Keratinocyte (primary cell): ENCODE measurements around the gene SPA17. TPM values are rescaled to one million over a fixed set of nuclear protein-coding genes. Genes with fewer than 3 reads are reported as not detected.

Experiments used
- DNase-seq: peaks from one replicate; pipeline ENCODE4 v3.0.0-alpha.2; 2011; ENCODE audit warnings: low read depth, missing footprints, low spot score
- FAIRE-seq: peaks from 2 replicates; lab custom pipeline; 2011; peaks lifted over from hg19 to GRCh38; lab: Jason Lieb, UNC
- H2AFZ ChIP-seq: 2 replicates; pipeline ENCODE4 v1.6.0; 2012; ENCODE audit warnings: low read length, control low read depth, inconsistent platforms; ENCODE audit not compliant: control insufficient read depth
- H3K27ac ChIP-seq: 2 replicates; pipeline ENCODE4 v1.5.1; 2011; ENCODE audit warnings: low read length; ENCODE audit not compliant: control insufficient read depth, insufficient read depth
- H3K27me3 ChIP-seq: 3 replicates; pipeline ENCODE4 v1.6.0; 2011; ENCODE audit warnings: low read length; ENCODE audit not compliant: control insufficient read depth, insufficient read depth; ENCODE audit errors: extremely low read depth
- H3K36me3 ChIP-seq, 2 experiments: 2 replicates in 1 of 2; 3 replicates in 1 of 2; pipeline ENCODE4 v1.5.1; 2011; ENCODE audit warnings: low read length in 2 of 2, mild to moderate bottlenecking in 1 of 2; ENCODE audit not compliant: control insufficient read depth in 2 of 2, insufficient read depth in 2 of 2; ENCODE audit errors: extremely low read depth in 1 of 2
- H3K4me1 ChIP-seq: 3 replicates; pipeline ENCODE4 v1.5.1; 2011; ENCODE audit warnings: low read length; ENCODE audit not compliant: control insufficient read depth, insufficient read depth; ENCODE audit errors: extremely low read depth
- H3K4me2 ChIP-seq: 3 replicates; pipeline ENCODE4 v1.6.0; 2011; ENCODE audit warnings: low read depth, low read length; ENCODE audit not compliant: control insufficient read depth, insufficient read depth; ENCODE audit errors: extremely low read depth
- H3K4me3 ChIP-seq, 3 experiments: fragments of 200-600 bp in 1 of 3; sonication (generic) in 1 of 3; 2 replicates in 2 of 3; 3 replicates in 1 of 3; pipeline ENCODE4 v1.5.1; 2011 to 2016; ENCODE audit warnings: low read length in 3 of 3, mild to moderate bottlenecking in 3 of 3, control low read depth in 2 of 3, inconsistent platforms in 1 of 3, low read depth in 1 of 3, mixed read lengths in 1 of 3, mixed run types in 1 of 3, moderate library complexity in 1 of 3; ENCODE audit not compliant: control insufficient read depth in 2 of 3, insufficient read depth in 2 of 3; ENCODE audit errors: extremely low read depth in 1 of 3
- H3K79me2 ChIP-seq: 2 replicates; pipeline ENCODE4 v1.6.0; 2012; ENCODE audit warnings: low read length; ENCODE audit not compliant: control insufficient read depth, insufficient read depth
- H3K9ac ChIP-seq: 3 replicates; pipeline ENCODE4 v1.6.0; 2011; ENCODE audit warnings: low read length; ENCODE audit not compliant: control insufficient read depth, insufficient read depth; ENCODE audit errors: extremely low read depth
- H3K9me1 ChIP-seq: 3 replicates; pipeline ENCODE4 v1.6.0; 2011; ENCODE audit warnings: low read length; ENCODE audit not compliant: control insufficient read depth, insufficient read depth; ENCODE audit errors: extremely low read depth
- H3K9me3 ChIP-seq: 2 replicates; pipeline ENCODE4 v1.5.1; 2012; ENCODE audit warnings: low read depth, low read length; ENCODE audit not compliant: control insufficient read depth
- H4K20me1 ChIP-seq: 3 replicates; pipeline ENCODE4 v1.6.0; 2011; ENCODE audit warnings: low read length; ENCODE audit not compliant: control insufficient read depth, insufficient read depth; ENCODE audit errors: extremely low read depth
- EZH2 ChIP-seq: IDR thresholded peaks from one replicate; pipeline ENCODE4 v1.6.1; 2012; ENCODE audit warnings: inconsistent platforms, mild to moderate bottlenecking, low read length, moderate library complexity
- dilution Hi-C: fragments of 300-500 bp; cut with MboI; formaldehyde crosslinking; loops from one replicate; pipeline ENCODE4 v1.7.0; 2020; ENCODE audit warnings: low sequenced_read_pairs; ENCODE audit not compliant: extremely low pct_ligation_motif_present
- polyA plus RNA-seq, 5 experiments: library from polyadenylated mRNA; depleted of rRNA in 3 of 5; stranded (reverse) in 3 of 5; stranded (forward) in 1 of 5; unstranded in 1 of 5; fragments of >200 nt; gene quantifications; 1 replicate in 1 of 5; 2 replicates in 3 of 5; 3 replicates in 1 of 5; pipeline versions ENCODE4 v1.2.1 to v1.2.3, GENCODE V29; 2011 to 2012; ENCODE audit warnings: missing spikeins in 2 of 5, low read depth in 1 of 5, low replicate concordance in 1 of 5
- TF ChIP-seq, protein P1 (sequence below), 3 experiments: IDR thresholded peaks in 1 of 3; conservative IDR thresholded peaks in 1 of 3; optimal IDR thresholded peaks in 1 of 3; 2 replicates in 2 of 3; 3 replicates in 1 of 3; pipeline versions ENCODE3 to v1.5.1; 2011; ENCODE audit warnings: low read length in 3 of 3, mild to moderate bottlenecking in 3 of 3, moderate library complexity in 2 of 3, control low read depth in 1 of 3, inconsistent platforms in 1 of 3; ENCODE audit not compliant: insufficient read depth in 2 of 3; ENCODE audit errors: extremely low read depth in 1 of 3

The SPA17 gene
- polyA plus RNA-seq, 1 donor (not counting 4 experiments of a cell fraction or from before 2014, with no cell fraction given), result 19.5 TPM

DNA sequence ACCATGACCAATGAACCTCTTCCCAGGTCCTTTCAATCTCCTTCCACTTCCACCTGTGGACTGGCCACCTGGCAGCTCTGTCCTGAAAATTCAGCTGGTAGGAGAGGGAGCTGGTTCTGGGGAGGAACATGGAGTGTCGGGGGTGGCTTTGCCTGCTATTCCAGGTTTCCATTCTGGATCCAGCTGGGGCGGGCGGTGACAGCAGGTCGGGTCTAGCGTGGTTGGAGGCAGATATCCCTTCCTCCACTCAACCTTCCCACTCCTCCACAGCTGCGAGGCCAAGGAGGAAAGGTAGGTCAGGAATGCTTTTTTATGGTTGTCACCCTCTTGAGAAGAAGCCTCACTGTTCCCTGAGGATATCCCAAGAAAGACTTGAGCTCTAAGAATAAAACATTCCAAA, 69.3 kb downstream of the SPA17 start:
- Histone ChIP-seq H3K9ac (no peak overlapping the region), H3K36me3 (no peaks in the 10 kb centered on the region), H2AFZ (no peak overlapping the region), H3K9me1 (no peaks in the 10 kb centered on the region), H4K20me1 (no peaks in the 10 kb centered on the region), H3K4me2 (no peak overlapping the region), H3K27me3 (peaks cover 59% of the 10 kb centered on the region), H3K4me1 (peaks cover 15% of the 10 kb centered on the region), H3K4me3 (no peak overlapping the region), H3K9me3 (no peaks in the 10 kb centered on the region), H3K27ac (no peak overlapping the region), H3K79me2 (no peaks in the 10 kb centered on the region)
- dilution Hi-C loops, result no loop called here
- no peak for DNase-seq
- TF ChIP-seq, protein P1, sequence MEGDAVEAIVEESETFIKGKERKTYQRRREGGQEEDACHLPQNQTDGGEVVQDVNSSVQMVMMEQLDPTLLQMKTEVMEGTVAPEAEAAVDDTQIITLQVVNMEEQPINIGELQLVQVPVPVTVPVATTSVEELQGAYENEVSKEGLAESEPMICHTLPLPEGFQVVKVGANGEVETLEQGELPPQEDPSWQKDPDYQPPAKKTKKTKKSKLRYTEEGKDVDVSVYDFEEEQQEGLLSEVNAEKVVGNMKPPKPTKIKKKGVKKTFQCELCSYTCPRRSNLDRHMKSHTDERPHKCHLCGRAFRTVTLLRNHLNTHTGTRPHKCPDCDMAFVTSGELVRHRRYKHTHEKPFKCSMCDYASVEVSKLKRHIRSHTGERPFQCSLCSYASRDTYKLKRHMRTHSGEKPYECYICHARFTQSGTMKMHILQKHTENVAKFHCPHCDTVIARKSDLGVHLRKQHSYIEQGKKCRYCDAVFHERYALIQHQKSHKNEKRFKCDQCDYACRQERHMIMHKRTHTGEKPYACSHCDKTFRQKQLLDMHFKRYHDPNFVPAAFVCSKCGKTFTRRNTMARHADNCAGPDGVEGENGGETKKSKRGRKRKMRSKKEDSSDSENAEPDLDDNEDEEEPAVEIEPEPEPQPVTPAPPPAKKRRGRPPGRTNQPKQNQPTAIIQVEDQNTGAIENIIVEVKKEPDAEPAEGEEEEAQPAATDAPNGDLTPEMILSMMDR (optimal IDR thresholded peaks at IDR 0.05 in 1 of 3, IDR thresholded peaks at IDR 0.05 in 1 of 3, conservative IDR thresholded peaks at IDR 0.05 in 1 of 3; ENCODE audit: extremely low read depth in 1 of 3, insufficient read depth in 2 of 3, low read length in 3 of 3), result no peak
- no peak for TF ChIP-seq EZH2
- FAIRE-seq, result no peak

DNA sequence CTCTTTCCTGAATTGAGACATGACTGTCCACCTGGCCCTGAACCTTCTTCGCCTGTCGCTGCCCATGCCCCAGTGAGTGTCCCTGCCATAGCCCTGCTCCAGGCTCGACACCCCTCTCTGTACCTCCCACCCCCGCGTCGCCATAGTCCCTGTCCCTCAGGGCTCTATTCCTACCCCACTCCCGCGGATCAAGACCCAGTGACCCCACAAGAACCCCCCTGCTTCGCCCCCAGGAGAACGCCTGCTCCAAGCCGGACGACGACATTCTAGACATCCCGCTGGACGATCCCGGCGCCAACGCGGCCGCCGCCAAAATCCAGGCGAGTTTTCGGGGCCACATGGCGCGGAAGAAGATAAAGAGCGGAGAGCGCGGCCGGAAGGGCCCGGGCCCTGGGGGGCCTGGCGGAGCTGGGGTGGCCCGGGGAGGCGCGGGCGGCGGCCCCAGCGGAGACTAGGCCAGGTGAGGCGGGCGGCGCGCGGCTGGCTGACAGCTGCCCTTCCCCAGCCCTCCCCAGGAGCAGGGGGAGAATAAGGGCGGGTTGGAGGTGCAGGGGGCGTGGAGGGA, 71.6 kb downstream of the SPA17 start:
- no peak for DNase-seq
- dilution Hi-C loops, result no loop called here
- H3K9me1 ChIP-seq, result no peaks in the 10 kb centered on the region
- H3K4me2 ChIP-seq, result peak overlapping the region; percentile 97
- H3K4me1 ChIP-seq, result peaks cover 11% of the 10 kb centered on the region
- H4K20me1 ChIP-seq, result no peaks in the 10 kb centered on the region
- no peaks in the 10 kb centered on the region for H3K79me2 ChIP-seq
- peak; percentile 48 for TF ChIP-seq EZH2
- TF ChIP-seq, protein P1 (optimal IDR thresholded peaks at IDR 0.05 in 1 of 3, IDR thresholded peaks at IDR 0.05 in 1 of 3, conservative IDR thresholded peaks at IDR 0.05 in 1 of 3; ENCODE audit: extremely low read depth in 1 of 3, insufficient read depth in 2 of 3, low read length in 3 of 3), result no peak
- no peaks in the 10 kb centered on the region for H3K9me3 ChIP-seq
- peak overlapping the region in 2 of 3 experiments; percentile 69 to 70 for H3K4me3 ChIP-seq
- no peak for FAIRE-seq
- no peaks in the 10 kb centered on the region for H3K36me3 ChIP-seq
- H3K27ac ChIP-seq, result no peak overlapping the region
- H3K9ac ChIP-seq, result no peak overlapping the region
- peaks cover 38% of the 10 kb centered on the region for H3K27me3 ChIP-seq
- H2AFZ ChIP-seq, result no peak overlapping the region
